Spleen (tissue), 7 donors: ENCODE measurements around the gene FXR1.
A peak's percentile ranks its signal among the peaks of the same experiment; 100 is the strongest.

ENCODE experiments used
- POLR2A ChIP-seq, 3 donors: fragments of 450-650 bp; IDR thresholded peaks; one replicate each; pipeline ENCODE4 v1.5.1; 2017; ENCODE audit warnings: antibody characterized with exemption in 3 of 3, mild to moderate bottlenecking in 1 of 3
- POLR2AphosphoS5 ChIP-seq, 3 donors: sonication (generic); formaldehyde crosslinking; IDR thresholded peaks; one replicate each; pipeline ENCODE4 v1.5.1; 2017; ENCODE audit warnings: antibody characterized with exemption in 3 of 3
- TF ChIP-seq, protein P1 (sequence below), 11 experiments: fragments of 200-600 bp in 7 of 11; fragments of 450-650 bp in 4 of 11; sonication (generic) in 4 of 11; IDR thresholded peaks in 8 of 11; conservative IDR thresholded peaks in 3 of 11; 1 replicate in 7 of 11; 2 replicates in 4 of 11; pipeline versions ENCODE4 v1.4.0 to v1.8.0; 2016 to 2021; ENCODE audit warnings: antibody characterized with exemption in 11 of 11, inconsistent platforms in 4 of 11, mild to moderate bottlenecking in 1 of 11
- donor health status: DM: no; HTN: no; CAD: no; lungs with moderate emphysema.
- donor health status: DM: no; HTN: no; CAD: no.
- donor health status: DM: no; HTN: no; CAD: no.

DNA sequence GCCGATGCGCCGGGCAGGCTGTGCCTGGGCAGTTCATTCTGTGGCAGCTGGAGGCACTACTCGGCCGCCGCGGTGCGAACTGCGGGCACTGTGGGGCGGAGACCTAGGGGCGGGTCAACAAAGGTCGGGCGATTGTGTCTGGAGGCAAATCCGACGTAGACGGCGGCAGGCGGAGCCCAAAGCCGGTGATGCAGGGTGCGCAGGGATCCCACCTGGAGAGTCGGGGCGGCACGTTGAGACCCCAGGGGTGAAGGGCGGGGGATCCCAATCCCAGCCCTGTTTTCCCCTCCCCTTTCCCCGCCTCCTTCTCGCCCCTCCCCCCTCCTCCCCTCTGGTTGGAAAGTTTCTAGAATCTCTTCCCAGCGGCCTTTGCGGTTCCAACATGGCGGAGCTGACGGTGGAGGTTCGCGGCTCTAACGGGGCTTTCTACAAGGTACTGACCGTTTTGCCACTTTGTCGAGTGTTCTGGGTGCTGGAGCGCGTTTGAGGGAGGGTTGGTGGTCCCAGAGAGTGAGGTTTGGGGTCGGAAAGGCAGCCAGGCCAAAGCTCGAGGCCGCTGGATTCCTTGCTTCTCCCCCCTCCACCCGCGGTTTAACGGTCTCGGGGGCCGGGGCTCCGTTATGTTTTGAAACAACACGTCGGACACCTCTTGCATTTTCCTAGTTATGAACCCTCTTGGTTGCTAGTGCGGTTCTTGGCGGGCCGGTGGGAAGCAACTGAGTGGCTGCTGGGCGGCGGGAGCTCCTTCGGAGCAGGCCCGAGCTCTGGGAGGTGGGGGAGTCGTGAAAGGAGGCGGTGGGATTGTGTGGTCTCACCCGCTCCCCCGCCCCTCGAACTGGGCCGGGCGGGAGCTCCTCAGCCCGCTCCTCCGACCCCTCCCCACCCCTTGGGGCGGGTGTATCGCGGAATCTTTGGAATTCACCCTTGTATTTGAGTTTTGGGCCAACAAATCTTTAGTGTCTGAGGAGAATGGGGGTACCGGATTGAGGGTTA is at the start of gene FXR1:
- TF ChIP-seq, protein P1, sequence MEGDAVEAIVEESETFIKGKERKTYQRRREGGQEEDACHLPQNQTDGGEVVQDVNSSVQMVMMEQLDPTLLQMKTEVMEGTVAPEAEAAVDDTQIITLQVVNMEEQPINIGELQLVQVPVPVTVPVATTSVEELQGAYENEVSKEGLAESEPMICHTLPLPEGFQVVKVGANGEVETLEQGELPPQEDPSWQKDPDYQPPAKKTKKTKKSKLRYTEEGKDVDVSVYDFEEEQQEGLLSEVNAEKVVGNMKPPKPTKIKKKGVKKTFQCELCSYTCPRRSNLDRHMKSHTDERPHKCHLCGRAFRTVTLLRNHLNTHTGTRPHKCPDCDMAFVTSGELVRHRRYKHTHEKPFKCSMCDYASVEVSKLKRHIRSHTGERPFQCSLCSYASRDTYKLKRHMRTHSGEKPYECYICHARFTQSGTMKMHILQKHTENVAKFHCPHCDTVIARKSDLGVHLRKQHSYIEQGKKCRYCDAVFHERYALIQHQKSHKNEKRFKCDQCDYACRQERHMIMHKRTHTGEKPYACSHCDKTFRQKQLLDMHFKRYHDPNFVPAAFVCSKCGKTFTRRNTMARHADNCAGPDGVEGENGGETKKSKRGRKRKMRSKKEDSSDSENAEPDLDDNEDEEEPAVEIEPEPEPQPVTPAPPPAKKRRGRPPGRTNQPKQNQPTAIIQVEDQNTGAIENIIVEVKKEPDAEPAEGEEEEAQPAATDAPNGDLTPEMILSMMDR (IDR thresholded peaks at IDR 0.05 in 8 of 11, conservative IDR thresholded peaks at IDR 0.05 in 3 of 11), result peak; percentile 71 to 96 (median 86)
- TF ChIP-seq POLR2A (IDR thresholded peaks at IDR 0.05), result peak in 1 of 3 donors; percentile 20
- peak; percentile 78 to 85 (median 80) for TF ChIP-seq POLR2AphosphoS5 (IDR thresholded peaks at IDR 0.05)
